Stimulated activated CD4-positive, alpha-beta T cell treated with anti-CD3 and anti-CD28 coated beads, Interleukin-12 subunit alpha, Interleukin-12 subunit beta, amount 100 ng/mL, for 4 hours (primary cell): ENCODE results near the gene OGDH.

Experiments
- DNase-seq: peaks from one replicate; pipeline ENCODE4 v3.0.0-alpha.2; 2020

Gene OGDH

DNA sequence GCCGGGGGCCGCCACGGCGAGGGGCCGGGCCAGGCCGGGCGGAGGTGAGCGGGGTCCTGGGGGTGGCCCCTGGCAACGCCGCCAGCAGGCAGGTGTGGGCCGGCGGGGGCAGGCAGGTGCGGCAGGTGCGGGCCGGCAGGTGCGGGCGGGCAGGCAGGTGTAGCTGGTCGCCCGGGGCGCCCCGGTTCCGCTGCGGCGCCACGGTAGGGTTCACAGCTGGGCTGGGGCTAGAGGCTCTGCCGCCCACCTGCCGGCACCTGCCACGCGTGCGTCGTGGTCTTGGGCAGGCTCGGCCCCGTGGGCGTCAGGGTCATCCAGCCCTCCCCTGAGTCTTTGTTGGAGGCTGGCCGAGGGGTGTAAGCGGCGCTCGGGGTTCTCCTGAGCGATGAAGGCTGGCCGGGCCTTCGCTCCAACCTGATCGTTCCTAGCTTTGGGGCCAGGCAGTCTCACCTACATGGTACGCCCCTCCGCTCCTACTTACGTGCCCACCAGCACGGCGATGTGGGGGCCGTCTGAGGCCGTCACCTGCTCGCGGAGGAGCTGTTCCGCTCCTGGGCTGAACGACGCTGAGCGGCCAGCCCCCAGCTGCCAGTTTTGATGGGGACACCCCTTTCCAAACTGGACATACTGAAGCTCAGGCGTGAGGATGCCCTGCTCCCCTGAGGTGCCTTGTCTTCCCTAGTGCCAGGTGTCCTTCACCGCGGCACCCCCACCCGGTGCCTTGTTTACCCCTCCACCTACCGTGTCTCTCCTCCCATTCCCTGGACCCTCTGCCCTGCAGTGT lies 142.7 kb downstream of the OGDH start:
- DNase-seq, result no peak

DNA sequence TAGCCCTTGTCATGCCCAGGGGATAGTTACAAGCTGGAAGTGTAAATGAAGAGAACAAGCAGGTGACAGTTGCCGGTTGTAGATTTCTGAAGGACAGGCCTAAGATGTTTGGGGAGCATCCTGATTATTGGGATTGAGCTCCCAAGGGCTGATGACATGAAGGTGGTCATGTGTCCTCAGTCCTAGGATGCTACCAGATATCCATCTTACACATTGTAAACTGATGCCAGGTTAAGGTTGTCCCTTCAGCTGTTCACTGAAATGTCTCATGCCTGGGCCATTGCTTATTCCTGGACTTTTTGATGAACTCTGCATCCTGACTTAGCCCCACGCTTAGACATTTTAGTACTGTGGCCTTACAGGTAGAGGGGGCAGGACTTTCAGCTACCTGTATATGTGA lies 143.6 kb downstream of the OGDH start:
- DNase-seq, result no peak

DNA sequence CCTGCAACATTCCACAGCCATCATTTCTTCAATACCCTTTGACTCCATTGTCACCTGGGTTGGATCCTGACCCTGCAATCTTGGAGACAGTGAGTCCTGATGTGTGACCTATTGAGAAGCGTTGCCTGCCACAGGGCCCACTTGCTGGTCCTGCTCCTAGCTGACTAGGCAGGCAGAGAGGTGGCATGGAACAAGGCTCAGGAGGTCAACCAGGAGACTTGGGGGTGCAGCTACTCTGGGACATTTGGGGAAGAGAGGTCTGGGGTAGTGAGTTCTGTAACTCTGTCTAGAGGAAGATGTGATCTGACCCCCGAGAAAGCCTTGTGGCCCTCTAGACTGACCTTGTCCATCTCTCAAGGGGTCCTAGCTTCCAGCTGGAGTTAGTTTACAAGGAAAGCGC lies 144.0 kb downstream of the OGDH start:
- DNase-seq, result no peak

DNA sequence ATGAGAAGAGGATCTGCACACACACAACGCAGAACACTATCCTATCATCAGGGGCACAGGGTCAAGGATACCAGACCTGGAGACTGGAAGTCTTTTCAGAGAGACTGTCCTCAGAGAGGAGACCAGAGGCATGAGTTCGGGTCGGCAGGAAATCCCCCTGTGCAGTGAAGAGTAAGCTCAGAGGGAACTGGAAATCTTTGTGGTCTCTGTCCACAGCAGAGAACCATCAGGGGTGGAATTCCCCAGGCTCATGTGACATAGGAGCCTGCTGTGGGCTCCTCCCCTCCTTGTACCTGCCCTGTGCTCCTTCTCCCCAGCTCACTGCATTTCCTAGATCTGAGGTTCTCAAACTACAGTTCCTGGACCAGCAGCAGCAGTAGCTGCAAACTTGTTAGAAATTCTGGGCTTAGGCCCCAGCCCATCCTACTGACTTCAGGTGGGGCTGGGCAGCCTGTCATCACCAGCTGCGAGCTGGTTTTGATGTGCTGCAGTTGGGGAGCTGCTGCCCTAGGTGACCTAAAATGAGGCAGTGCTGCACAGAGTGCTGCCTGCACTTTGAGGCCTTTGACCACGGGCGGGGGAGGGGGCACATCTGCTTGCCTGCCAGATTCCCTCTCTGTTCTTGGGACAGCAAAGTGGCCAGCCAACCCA lies 144.6 kb downstream of the OGDH start:
- peak; percentile 40 for DNase-seq

DNA sequence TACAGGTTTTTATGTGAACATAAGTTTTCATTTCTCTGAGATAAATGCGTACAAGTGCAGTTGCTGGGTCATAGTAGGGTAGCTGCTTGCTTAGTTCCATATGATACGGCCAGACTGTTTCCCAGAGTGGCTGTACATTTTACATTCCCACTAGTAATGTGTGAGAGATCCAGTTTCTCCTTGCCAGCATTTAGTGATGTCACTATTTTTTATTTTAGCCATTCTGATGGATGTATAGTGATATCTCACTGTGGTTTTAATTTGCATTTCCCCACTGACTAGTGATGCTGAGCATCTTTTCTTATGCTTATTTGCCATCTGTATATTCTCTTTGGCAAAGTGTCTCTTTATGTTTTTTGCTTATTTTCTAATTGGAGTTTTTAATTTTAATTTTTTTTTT lies 146.4 kb downstream of the OGDH start:
- DNase-seq, result no peak

DNA sequence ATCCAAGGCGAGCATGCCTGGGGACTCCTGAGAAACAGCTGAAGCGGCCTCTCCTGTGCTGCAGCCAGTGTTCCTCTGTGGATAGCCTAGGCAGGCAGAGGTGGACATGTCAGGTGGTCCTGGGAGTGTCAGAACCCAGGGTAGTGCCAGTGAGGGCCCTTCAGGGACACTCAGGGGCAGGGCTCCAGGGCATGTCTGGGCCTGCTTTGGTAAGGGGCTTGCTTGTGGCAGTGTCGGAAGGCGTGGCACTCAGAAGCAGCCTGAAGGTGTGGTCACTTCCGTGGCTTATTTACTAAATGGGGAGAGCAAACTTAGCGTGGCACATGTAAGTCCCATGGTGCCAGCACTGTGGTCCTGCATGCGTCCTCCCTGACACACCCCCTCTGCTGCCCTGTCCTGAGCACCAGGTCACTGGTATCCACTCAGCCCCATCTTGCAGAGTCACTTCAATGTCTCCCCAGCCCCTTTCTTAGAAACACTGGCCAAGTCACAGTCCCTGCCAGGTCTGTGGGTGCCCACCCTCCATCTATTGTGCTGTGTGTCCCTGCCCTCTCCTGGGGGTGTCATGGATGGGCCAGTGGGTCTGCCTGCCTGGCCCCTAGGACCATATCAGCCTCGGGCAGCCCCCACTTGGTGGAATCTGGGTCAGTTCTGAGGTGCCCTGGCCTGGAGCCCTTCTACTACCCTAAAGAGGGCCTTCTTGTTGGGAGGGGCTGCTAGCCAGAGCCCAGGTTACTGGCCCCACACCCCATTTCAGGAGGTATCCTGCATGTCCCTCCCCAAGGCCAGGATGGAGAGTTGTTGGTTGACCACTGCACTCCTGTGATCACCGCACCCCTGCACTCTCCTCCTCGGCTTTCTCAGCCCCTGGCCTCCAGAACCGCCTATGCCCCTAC lies 148.6 kb downstream of the OGDH start:
- no peak for DNase-seq

DNA sequence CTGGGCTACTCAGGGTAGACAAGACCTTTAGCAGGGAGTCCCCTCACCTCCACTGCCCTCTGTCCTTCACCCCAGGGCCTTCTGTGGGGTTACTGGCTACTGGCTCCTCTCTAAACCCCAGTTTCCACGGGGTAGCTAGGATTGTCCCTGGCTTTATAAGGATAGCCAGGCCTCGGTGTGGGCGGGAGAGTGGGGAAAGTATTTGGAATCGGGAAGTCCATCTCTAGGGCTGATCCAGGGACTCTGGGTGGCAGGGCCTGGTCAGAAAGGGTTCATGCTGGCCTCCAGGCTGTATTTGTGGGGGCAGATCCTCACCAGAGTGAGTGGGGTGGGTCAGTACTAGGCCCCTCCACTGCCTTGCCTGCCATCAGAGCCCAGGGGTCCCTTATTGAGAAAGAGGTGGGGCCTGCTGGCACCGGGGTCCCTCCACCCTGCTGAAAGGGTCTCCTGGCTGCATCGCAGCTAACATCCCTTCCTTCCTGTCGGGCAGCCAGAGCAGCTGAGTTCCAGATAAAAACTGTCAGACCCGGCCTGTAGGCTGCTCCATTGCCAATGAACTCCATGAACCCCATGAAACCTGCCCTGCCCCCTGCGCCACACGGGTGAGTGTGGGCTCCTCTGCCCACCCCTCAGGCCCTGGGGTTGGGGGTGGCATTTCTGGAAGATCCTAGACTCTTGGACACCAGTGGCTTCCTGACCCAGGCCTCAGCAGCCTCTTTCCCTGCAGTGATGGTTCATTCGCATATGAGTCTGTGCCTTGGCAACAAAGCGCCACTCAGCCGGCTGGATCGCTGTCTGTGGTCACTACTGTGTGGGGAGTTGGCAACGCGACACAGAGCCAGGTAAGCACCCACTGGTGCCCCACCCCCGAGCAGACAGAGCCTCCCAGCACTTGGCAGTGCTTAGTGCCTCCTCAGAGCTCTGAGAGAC lies 149.5 kb downstream of the OGDH start:
- no peak for DNase-seq

DNA sequence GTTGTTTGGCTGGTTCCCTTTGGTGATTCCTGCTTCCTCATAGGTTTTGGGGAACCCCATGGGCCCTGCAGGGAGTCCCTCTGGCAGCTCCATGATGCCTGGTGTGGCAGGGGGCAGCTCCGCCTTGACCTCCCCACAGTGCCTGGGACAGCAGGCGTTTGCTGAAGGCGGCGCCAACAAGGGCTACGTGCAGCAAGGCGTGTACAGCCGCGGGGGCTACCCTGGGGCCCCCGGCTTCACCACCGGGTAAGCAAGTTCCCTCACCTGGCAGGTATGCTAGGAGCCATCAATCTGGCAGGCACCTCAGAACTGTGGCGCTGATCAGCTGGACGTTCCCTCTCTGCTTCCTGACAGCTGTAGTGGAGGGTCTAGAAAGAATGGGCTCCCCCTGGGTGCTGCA lies 150.5 kb downstream of the OGDH start:
- no peak for DNase-seq

DNA sequence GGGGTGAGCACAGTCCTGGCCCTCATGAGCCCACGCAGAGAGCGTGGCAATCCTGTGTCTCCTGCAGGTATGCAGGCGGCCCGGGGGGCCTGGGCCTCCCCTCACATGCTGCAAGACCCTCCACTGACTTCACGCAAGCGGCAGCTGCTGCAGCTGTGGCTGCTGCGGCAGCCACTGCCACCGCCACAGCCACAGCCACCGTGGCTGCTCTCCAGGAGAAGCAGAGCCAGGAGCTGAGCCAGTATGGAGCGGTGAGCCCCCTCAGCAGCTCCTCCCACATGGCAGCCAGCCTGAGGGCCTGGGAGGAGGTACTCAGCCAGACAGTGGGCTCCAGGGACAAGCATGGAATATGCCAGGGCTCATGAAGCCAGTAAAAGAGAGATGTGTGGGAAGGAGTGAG lies 150.9 kb downstream of the OGDH start:
- DNase-seq, result no peak

DNA sequence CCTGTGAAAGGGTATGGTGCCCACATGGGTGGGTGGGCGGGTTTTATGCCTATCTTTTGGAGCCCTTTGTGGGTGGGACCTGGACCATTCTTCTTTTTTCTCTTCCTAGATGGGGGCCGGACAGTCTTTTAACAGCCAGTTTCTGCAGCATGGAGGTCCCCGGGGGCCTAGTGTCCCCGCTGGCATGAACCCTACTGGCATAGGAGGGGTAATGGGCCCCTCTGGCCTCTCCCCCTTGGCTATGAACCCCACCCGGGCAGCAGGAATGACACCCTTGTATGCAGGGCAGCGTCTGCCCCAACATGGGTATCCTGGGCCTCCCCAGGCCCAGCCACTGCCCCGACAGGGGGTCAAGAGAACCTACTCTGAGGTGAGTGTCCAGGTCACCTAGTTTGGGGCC lies 151.3 kb downstream of the OGDH start:
- DNase-seq, result no peak
